Inflammatory macrophage (primary cell): ENCODE results near the gene KDM4F.

ENCODE experiments used
- DNase-seq, 2 donors: peaks; one replicate each; pipeline ENCODE4 v3.0.0-alpha.2; 2020 to 2022

The KDM4F gene

GRCh38 chr11:95092549-95093324, 43.5 kb downstream of the KDM4F start:
- DNase-seq = peak; percentile 13 to 14

DNA sequence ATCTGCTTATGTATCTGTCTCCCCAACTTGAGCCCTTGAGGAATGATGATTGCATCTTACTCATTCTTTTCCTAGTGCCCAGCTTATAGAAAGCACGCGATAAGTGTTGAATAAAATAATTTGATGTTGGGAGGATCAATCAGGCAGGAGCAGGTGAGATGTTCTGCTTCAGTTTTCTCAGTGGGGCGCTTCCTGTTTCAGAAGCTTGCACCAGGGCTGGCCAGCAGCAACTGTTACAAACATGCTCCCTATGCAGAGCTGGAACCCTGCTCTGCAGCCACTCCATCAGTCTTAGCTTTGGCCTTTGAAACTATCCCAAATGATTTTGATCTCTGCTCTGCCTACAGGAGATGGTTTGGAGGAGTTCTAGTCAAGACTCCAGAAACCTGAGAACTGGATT, 44.3 kb downstream of the KDM4F start:
- no peak for DNase-seq

GRCh38 chr11:95095858-95096587, 46.8 kb downstream of the KDM4F start:
- DNase-seq = peak; percentile 27 to 48

- no peak for DNase-seq
Measured at GRCh38 chr11:95097209-95097608, 48.0 kb downstream of the KDM4F start.

DNA sequence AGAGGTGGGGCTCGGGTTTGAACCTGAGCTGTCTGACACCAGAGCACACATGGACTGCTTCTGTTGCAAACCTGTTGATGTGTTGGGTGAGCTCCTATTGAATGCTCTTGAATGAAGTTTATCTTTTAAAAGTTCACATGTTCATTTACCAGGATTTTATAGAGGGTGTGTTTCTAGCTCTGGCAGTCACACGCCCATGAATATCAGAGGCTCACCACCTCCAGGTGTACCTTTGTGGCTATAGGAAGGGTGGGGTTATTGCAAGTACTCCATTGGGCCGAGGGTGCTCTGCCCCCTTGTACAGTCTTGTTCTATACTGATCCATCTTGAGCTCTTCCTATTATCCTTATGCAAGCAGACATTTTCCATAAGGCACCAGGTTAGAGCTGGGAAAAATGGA, 49.6 kb downstream of the KDM4F start:
- DNase-seq = no peak

DNA sequence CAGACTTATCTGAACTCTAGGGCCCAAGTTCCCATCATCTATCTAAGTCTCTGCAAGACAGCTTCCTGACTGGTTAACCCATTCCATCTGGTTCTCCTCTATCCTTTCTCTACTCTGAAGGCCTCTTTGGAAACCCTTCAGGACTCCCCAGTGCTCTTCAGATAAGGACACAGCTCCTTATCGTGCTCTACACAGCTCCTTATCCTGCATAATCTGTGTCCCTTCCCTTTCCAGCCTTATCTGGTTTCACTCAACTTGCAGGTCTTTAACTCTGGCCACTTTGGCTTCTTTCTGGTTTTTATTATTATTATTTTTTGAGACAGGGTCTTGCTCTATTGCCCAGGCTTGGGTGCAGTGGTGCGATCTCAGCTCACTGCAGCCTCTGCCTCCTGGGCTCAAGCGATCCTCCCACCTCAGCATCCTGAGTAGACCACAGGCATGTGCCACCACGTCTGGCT, 51.0 kb downstream of the KDM4F start:
- DNase-seq = no peak
